SU-DHL-6 (cell line): ENCODE measurements around the gene GAB4.

ENCODE experiments used
- EZH2phosphoT487 ChIP-seq: fragments of 200-600 bp; sonication (generic), shearing (Covaris generic); conservative IDR thresholded peaks from 2 replicates; pipeline ENCODE4 v1.6.1; 2018; ENCODE audit warnings: mild to moderate bottlenecking, antibody characterized with exemption, low read length, moderate library complexity, mixed read lengths
- TF ChIP-seq, protein P1 (sequence below): fragments of 200-600 bp; sonication (generic); IDR thresholded peaks from one replicate; pipeline ENCODE4 v1.5.1; 2017; ENCODE audit warnings: antibody characterized with exemption, mild to moderate bottlenecking, low read length, moderate library complexity; ENCODE audit not compliant: insufficient read depth, poor library complexity, severe bottlenecking

DNA sequence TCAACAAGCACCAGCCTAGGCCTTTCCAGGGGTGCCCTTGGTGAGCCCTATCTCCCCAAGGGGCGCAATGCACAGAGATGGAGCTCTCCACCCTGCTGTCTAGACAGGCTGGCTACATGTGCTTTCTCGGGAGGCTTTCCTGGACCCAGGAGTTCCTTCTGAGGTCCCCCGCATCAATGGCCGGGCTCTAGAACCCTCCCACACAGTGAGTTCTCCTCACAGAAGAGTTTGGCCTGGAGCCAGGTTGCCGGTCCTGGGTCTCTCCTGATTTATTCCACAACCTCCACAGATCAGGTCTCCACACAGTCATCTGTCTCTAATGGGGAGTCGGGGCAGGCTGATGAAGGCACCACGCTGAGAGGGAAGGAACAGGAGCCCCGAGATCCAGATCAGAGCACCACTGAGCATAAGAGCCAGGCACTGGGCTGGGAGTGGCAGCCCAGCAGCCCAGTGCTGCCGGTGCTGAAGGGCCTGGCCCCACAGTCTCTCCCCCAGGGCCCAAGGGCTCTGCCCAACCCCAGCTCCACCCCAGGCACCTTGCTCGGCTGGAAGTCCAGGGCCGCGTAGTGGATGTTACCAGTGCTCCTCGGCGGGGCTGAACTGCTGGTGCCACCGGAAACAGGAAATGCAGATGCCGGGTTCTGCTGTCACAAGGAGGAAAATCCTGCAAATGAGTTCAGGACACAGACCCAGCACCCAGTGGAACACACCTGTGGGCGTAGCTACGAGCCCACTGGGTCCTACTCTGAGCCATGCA lies 44.7 kb downstream of the GAB4 start:
- TF ChIP-seq, protein P1, sequence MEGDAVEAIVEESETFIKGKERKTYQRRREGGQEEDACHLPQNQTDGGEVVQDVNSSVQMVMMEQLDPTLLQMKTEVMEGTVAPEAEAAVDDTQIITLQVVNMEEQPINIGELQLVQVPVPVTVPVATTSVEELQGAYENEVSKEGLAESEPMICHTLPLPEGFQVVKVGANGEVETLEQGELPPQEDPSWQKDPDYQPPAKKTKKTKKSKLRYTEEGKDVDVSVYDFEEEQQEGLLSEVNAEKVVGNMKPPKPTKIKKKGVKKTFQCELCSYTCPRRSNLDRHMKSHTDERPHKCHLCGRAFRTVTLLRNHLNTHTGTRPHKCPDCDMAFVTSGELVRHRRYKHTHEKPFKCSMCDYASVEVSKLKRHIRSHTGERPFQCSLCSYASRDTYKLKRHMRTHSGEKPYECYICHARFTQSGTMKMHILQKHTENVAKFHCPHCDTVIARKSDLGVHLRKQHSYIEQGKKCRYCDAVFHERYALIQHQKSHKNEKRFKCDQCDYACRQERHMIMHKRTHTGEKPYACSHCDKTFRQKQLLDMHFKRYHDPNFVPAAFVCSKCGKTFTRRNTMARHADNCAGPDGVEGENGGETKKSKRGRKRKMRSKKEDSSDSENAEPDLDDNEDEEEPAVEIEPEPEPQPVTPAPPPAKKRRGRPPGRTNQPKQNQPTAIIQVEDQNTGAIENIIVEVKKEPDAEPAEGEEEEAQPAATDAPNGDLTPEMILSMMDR: no peak
- no peak for TF ChIP-seq EZH2phosphoT487
